Neural cell (in vitro differentiated cells): Measurements from ENCODE around the gene ZNF263. TPM values are rescaled to one million over a fixed set of nuclear protein-coding genes. Genes with fewer than 3 reads are reported as not detected.

Source experiments
- H2AFZ ChIP-seq: fragments of 200-600, 300-800 bp; sonication (generic), shearing (Covaris generic); 2 replicates; pipeline ENCODE4 v1.6.0; 2014; ENCODE audit warnings: low read depth, mild to moderate bottlenecking, antibody characterized with exemption, low read length, moderate library complexity
- H3F3A ChIP-seq: fragments of 200-600 bp; shearing (Covaris generic); 2 replicates; pipeline ENCODE4 v1.6.1; 2016; ENCODE audit warnings: mild to moderate bottlenecking, moderate library complexity, mixed read lengths, antibody characterized with exemption, low read length; ENCODE audit not compliant: insufficient read depth, poor library complexity, severe bottlenecking
- H3K27ac ChIP-seq: fragments of 200-600, 300-800 bp; sonication (generic), shearing (Covaris generic); 2 replicates; pipeline ENCODE4 v1.5.1; 2014; ENCODE audit warnings: mild to moderate bottlenecking, low read length, moderate library complexity
- H3K27me3 ChIP-seq: fragments of 300-800, 200-600 bp; sonication (generic), shearing (Covaris generic); 2 replicates; pipeline ENCODE4 v1.6.0; 2014; ENCODE audit warnings: mild to moderate bottlenecking, low read depth, low read length, moderate library complexity; ENCODE audit not compliant: insufficient read depth
- H3K36me3 ChIP-seq: fragments of 300-800, 200-600 bp; sonication (generic), shearing (Covaris generic); 2 replicates; pipeline ENCODE4 v1.5.1; 2014; ENCODE audit warnings: mild to moderate bottlenecking, antibody characterized with exemption, low read length, moderate library complexity; ENCODE audit not compliant: insufficient read depth
- H3K4me2 ChIP-seq: fragments of 300-800, 200-600 bp; sonication (generic), shearing (Covaris generic); 2 replicates; pipeline ENCODE4 v1.6.0; 2014; ENCODE audit warnings: mild to moderate bottlenecking, low read length
- H3K4me3 ChIP-seq: fragments of 300-800, 200-600 bp; sonication (generic), shearing (Covaris generic); 2 replicates; pipeline ENCODE4 v1.5.1; 2014; ENCODE audit warnings: mild to moderate bottlenecking, low read length, moderate library complexity
- H3K79me2 ChIP-seq: fragments of 200-600 bp; shearing (Covaris generic); replicated peaks from 2 replicates; pipeline ENCODE4 v1.6.0; 2014; ENCODE audit warnings: mild to moderate bottlenecking, low read length, moderate library complexity; ENCODE audit not compliant: insufficient read depth
- H3K9ac ChIP-seq: fragments of 300-800, 200-600 bp; sonication (generic), shearing (Covaris generic); 2 replicates; pipeline ENCODE4 v1.6.1; 2016; ENCODE audit warnings: mild to moderate bottlenecking, low read length, mixed read lengths
- H3K9me2 ChIP-seq: fragments of 200-600 bp; shearing (Covaris generic); 2 replicates; pipeline ENCODE4 v1.6.1; 2016; ENCODE audit warnings: mild to moderate bottlenecking, low read length, mixed read lengths; ENCODE audit not compliant: insufficient read depth
- H3K9me3 ChIP-seq: fragments of 200-600, 300-800 bp; sonication (generic), shearing (Covaris generic); 2 replicates; pipeline ENCODE4 v1.6.1; 2016; ENCODE audit warnings: mild to moderate bottlenecking, mixed run types, low read length, moderate library complexity, mixed read lengths
- H4K20me1 ChIP-seq: fragments of 200-600 bp; shearing (Covaris generic); 2 replicates; pipeline ENCODE4 v1.6.1; 2016; ENCODE audit warnings: mild to moderate bottlenecking, mixed run types; ENCODE audit not compliant: insufficient read depth
- EP300 ChIP-seq: fragments of 450-650 bp; conservative IDR thresholded peaks from 2 replicates; pipeline ENCODE4 v1.6.1; 2014; ENCODE audit warnings: antibody characterized with exemption, mild to moderate bottlenecking, moderate library complexity; ENCODE audit not compliant: poor library complexity, severe bottlenecking
- EZH2 ChIP-seq: fragments of 200-600, 300-800 bp; shearing (Covaris generic), sonication (generic); IDR thresholded peaks from 2 replicates; pipeline ENCODE4 v1.6.1; 2014; ENCODE audit warnings: antibody characterized with exemption, low read length, borderline replicate concordance, mild to moderate bottlenecking; ENCODE audit not compliant: insufficient read depth, poor library complexity, severe bottlenecking
- MXI1 ChIP-seq: fragments of 450-650 bp; conservative IDR thresholded peaks from 2 replicates; pipeline ENCODE4 v1.6.1; 2014; ENCODE audit warnings: antibody characterized with exemption, mild to moderate bottlenecking; ENCODE audit not compliant: poor library complexity, severe bottlenecking
- POLR2AphosphoS5 ChIP-seq: IDR thresholded peaks from 2 replicates; pipeline ENCODE4 v1.6.1; 2012
- RAD21 ChIP-seq: fragments of 450-650 bp; conservative IDR thresholded peaks from 2 replicates; pipeline ENCODE4 v1.6.1; 2014; ENCODE audit warnings: antibody characterized with exemption, mild to moderate bottlenecking, moderate library complexity
- SMC3 ChIP-seq: fragments of 450-650 bp; conservative IDR thresholded peaks from 2 replicates; pipeline ENCODE4 v1.6.1; 2014; ENCODE audit warnings: antibody characterized with exemption, mild to moderate bottlenecking, moderate library complexity; ENCODE audit not compliant: poor library complexity
- TAF1 ChIP-seq: IDR thresholded peaks from 2 replicates; pipeline ENCODE4 v1.6.1; 2012; ENCODE audit warnings: low read depth
- polyA plus RNA-seq: library from polyadenylated mRNA; depleted of rRNA; stranded (reverse); fragments of >200 nt; gene quantifications from 2 replicates; pipeline ENCODE4 v1.2.3, GENCODE V29; 2014
- TF ChIP-seq, protein P1 (sequence below): IDR thresholded peaks from 2 replicates; pipeline ENCODE4 v1.6.1; 2012; ENCODE audit warnings: borderline replicate concordance
- TF ChIP-seq, protein P2 (sequence below): fragments of 450-650 bp; IDR thresholded peaks from 2 replicates; pipeline ENCODE4 v1.5.1; 2014; ENCODE audit warnings: antibody characterized with exemption, mild to moderate bottlenecking, moderate library complexity; ENCODE audit not compliant: poor library complexity, severe bottlenecking

ZNF263 gene
- polyA plus RNA-seq, 1 donor from 2014 or later = 65.4 TPM

DNA sequence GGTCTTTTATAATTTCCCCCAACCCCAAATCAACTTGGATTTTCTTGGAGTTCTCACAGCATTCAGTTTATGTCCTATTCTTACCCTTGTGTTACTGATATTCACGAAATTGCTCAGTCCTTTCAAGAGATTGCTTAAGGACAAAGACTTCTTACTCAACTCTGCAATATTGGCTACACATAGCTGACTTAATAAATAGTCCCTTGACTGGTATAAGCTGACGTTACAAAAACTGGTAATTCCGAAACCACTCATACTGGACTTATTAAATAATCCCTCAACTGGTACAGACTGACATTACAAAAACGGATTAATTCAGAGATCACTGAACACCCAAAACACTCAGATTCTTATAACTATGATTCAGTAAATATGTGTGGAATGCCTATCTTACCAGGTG lies 21.1 kb downstream of the ZNF263 start:
- no peaks in the 10 kb centered on the region for H3K9me2 ChIP-seq
- H3K4me2 ChIP-seq = peak overlapping the region; percentile 63
- H4K20me1 ChIP-seq = no peaks in the 10 kb centered on the region
- H3K9ac ChIP-seq = peak overlapping the region; percentile 90
- H3K4me3 ChIP-seq = peak overlapping the region; percentile 93
- H3K79me2 ChIP-seq = peaks cover 20% of the 10 kb centered on the region
- no peaks in the 10 kb centered on the region for H3K27me3 ChIP-seq
- no peaks in the 10 kb centered on the region for H3F3A ChIP-seq
- peaks cover 22% of the 10 kb centered on the region for H3K36me3 ChIP-seq
- H3K27ac ChIP-seq = peak overlapping the region; percentile 93
- TF ChIP-seq POLR2AphosphoS5 (no peak), EP300 (no peak), EZH2 (no peak), SMC3 (no peak), TAF1 (no peak), RAD21 (no peak), MXI1 (no peak)
- TF ChIP-seq, protein P1, sequence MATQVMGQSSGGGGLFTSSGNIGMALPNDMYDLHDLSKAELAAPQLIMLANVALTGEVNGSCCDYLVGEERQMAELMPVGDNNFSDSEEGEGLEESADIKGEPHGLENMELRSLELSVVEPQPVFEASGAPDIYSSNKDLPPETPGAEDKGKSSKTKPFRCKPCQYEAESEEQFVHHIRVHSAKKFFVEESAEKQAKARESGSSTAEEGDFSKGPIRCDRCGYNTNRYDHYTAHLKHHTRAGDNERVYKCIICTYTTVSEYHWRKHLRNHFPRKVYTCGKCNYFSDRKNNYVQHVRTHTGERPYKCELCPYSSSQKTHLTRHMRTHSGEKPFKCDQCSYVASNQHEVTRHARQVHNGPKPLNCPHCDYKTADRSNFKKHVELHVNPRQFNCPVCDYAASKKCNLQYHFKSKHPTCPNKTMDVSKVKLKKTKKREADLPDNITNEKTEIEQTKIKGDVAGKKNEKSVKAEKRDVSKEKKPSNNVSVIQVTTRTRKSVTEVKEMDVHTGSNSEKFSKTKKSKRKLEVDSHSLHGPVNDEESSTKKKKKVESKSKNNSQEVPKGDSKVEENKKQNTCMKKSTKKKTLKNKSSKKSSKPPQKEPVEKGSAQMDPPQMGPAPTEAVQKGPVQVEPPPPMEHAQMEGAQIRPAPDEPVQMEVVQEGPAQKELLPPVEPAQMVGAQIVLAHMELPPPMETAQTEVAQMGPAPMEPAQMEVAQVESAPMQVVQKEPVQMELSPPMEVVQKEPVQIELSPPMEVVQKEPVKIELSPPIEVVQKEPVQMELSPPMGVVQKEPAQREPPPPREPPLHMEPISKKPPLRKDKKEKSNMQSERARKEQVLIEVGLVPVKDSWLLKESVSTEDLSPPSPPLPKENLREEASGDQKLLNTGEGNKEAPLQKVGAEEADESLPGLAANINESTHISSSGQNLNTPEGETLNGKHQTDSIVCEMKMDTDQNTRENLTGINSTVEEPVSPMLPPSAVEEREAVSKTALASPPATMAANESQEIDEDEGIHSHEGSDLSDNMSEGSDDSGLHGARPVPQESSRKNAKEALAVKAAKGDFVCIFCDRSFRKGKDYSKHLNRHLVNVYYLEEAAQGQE = no peak
- TF ChIP-seq, protein P2, sequence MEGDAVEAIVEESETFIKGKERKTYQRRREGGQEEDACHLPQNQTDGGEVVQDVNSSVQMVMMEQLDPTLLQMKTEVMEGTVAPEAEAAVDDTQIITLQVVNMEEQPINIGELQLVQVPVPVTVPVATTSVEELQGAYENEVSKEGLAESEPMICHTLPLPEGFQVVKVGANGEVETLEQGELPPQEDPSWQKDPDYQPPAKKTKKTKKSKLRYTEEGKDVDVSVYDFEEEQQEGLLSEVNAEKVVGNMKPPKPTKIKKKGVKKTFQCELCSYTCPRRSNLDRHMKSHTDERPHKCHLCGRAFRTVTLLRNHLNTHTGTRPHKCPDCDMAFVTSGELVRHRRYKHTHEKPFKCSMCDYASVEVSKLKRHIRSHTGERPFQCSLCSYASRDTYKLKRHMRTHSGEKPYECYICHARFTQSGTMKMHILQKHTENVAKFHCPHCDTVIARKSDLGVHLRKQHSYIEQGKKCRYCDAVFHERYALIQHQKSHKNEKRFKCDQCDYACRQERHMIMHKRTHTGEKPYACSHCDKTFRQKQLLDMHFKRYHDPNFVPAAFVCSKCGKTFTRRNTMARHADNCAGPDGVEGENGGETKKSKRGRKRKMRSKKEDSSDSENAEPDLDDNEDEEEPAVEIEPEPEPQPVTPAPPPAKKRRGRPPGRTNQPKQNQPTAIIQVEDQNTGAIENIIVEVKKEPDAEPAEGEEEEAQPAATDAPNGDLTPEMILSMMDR = no peak
- H2AFZ ChIP-seq = peak overlapping the region; percentile 71
- peaks cover 4% of the 10 kb centered on the region for H3K9me3 ChIP-seq

DNA sequence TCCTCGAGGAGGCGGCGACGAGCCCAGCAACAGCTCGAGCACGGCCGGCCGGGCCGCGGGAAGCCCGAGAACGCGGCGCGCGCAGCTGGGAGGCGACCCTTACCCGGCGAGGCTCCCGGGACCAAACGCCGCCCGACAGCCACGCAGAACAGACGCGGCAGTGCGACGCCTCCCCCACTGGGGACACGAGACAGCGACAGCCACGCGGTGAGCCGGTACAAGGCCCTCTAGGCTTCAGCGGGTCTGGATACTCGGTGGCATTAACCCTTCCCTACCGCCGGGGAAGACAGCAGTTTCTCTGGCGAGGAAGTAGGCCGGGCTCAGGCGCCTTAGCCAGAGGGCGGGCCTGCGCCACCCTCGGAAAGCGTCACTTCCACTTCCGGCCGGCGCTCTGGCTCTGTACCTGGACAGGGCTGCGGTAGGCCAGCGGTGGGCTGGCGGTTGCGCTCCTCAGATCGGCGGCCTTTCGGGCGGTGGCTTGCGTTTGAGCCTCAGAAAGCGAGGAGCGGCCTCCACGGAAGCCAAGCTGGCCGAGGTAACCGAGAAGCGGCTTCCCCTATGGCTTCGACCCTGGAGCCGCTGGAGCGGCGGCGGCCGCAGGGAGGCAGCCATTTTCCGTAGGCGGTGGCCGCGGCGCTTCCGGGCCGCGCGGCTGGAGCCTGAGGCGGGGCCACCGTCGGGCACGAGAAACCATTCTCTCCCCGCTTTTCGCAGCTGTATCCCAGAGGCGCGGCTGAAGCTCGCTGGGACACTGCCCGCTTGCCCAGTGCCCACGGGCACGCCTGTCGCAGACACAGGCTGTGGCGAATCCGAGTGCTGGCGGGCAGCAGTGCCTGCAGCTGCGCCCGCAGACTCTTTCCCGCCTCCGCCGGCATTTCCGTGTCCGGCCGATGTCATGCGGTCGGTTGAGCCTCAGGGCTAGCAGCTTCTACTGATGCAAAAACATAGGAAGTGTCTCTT lies 22.1 kb downstream of the ZNF263 start, which contains the start of the genes TIGD7 and ZNF75A:
Gene TIGD7 (minus strand): TSS at position 322 of the 960 bp plus-strand sequence. CDS start 4,816 bp downstream, outside the sequence.
Gene ZNF75A (plus strand): TSS at position 389 of the 960 bp plus-strand sequence. CDS start 2,932 bp downstream, outside the sequence.
- TF ChIP-seq EZH2 (no peak), RAD21 (peak; percentile 57), POLR2AphosphoS5 (peak; percentile 98), MXI1 (peak; percentile 96), SMC3 (peak; percentile 63), EP300 (peak; percentile 73), TAF1 (peak; percentile 91)
- TF ChIP-seq, protein P2 = peak; percentile 59
- TF ChIP-seq, protein P1 = peak; percentile 84
- Histone ChIP-seq H3K4me2 (peak within 1 kb of the TSS; percentile 65), H3K27ac (peak within 1 kb of the TSS; percentile 93), H3K27me3 (no peaks in the 10 kb centered on the region), H3K9ac (peak within 1 kb of the TSS; percentile 90), H2AFZ (peak within 1 kb of the TSS; percentile 90), H3K4me3 (peak within 1 kb of the TSS; percentile 93), H3K9me3 (peaks cover 8% of the 10 kb centered on the region), H3F3A (no peaks in the 10 kb centered on the region), H3K79me2 (peaks cover 20% of the 10 kb centered on the region), H4K20me1 (no peaks in the 10 kb centered on the region), H3K9me2 (no peaks in the 10 kb centered on the region), H3K36me3 (peaks cover 16% of the 10 kb centered on the region)
